K562 (cell line): Measurements from ENCODE around the gene TRIP10. TPM values are rescaled to one million over a fixed set of nuclear protein-coding genes. Genes with fewer than 3 reads are reported as not detected.

ENCODE experiments used
- CHD1 ChIP-seq: fragments of 200-600 bp; sonication (generic); IDR thresholded peaks from one replicate; pipeline ENCODE4 v1.6.1; 2012; ENCODE audit warnings: mild to moderate bottlenecking, moderate library complexity, low read length, inconsistent platforms
- CHD7 ChIP-seq: fragments of 200-600 bp; sonication (generic); IDR thresholded peaks from one replicate; pipeline ENCODE4 v1.6.1; 2012; ENCODE audit warnings: mild to moderate bottlenecking, low read depth, low read length, inconsistent platforms
- DMBX1 ChIP-seq: fragments of 250-450 bp; sonication (Bioruptor Pico); IDR thresholded peaks from 2 replicates; pipeline ENCODE4 v1.8.0; 2022; ENCODE audit warnings: inconsistent platforms, mild to moderate bottlenecking, moderate library complexity, borderline replicate concordance
- ESRRB ChIP-seq: fragments of 250-450 bp; sonication (Bioruptor Pico); IDR thresholded peaks from 2 replicates; pipeline ENCODE4 v1.5.0; 2020; ENCODE audit warnings: mild to moderate bottlenecking, moderate library complexity, borderline replicate concordance
- HDAC1 ChIP-seq, 2 experiments: fragments of 450-650 bp; IDR thresholded peaks; 2 replicates each; pipeline ENCODE4 v1.6.1; 2016 to 2017; ENCODE audit warnings: inconsistent platforms in 1 of 2, mild to moderate bottlenecking in 1 of 2, moderate library complexity in 1 of 2
- HSF4 ChIP-seq: fragments of 250-450 bp; sonication (Bioruptor Pico); IDR thresholded peaks from 2 replicates; pipeline ENCODE4 v2.1.2; 2022; ENCODE audit warnings: mild to moderate bottlenecking, moderate library complexity, borderline replicate concordance
- PHF21A ChIP-seq: fragments of 450-650 bp; IDR thresholded peaks from 2 replicates; pipeline ENCODE4 v1.6.1; 2017; ENCODE audit warnings: low read depth, borderline replicate concordance
- PRMT5 ChIP-seq: sonication (generic); formaldehyde crosslinking; IDR thresholded peaks from 2 replicates; pipeline ENCODE4 v1.5.0; 2020; ENCODE audit warnings: missing genetic modification reagents
- SREBF2 ChIP-seq: sonication (generic); formaldehyde crosslinking; IDR thresholded peaks from 2 replicates; pipeline ENCODE4 v1.4.0; 2020; ENCODE audit warnings: mild to moderate bottlenecking, missing genetic modification reagents
- ZKSCAN8 ChIP-seq: fragments of 200-800 bp; sonication (Bioruptor generic); IDR thresholded peaks from 2 replicates; pipeline ENCODE4 v1.6.1; 2016; ENCODE audit warnings: missing genetic modification characterization, missing compliant biosample characterization
- ZNF133 ChIP-seq: fragments of 250-450 bp; sonication (Bioruptor Pico); IDR thresholded peaks from 2 replicates; pipeline ENCODE4 v1.4.0; 2020; ENCODE audit warnings: mild to moderate bottlenecking
- ZNF780A ChIP-seq: fragments of 250-450 bp; sonication (Bioruptor Pico); IDR thresholded peaks from 2 replicates; pipeline ENCODE4 v1.5.0; 2021; ENCODE audit warnings: mild to moderate bottlenecking
- polyA plus RNA-seq, 8 experiments: library from polyadenylated mRNA; depleted of rRNA in 4 of 8; stranded (reverse) in 5 of 8; unstranded in 3 of 8; fragments of >200 nt; fragmentation: Nextera tagmentation in 2 of 8; fragmentation: Illumina TruSeq in 1 of 8; extraction: Ambion mirVana in 2 of 8; extraction: Trizol in 1 of 8; gene quantifications; 2 replicates each; pipeline versions ENCODE4 v1.2.1 to v1.2.3, GENCODE V29; 2011 to 2014; ENCODE audit warnings: inconsistent platforms in 1 of 8, missing spikeins in 1 of 8
- total RNA-seq, 7 experiments: library from RNA; depleted of rRNA in 6 of 7; stranded (reverse); fragments of >200 nt in 6 of 7; fragmentation: Illumina TruSeq in 2 of 7; extraction: Trizol in 2 of 7; gene quantifications; 2 replicates each; pipeline versions ENCODE4 v1.2.1 to v1.2.3, GENCODE V29; 2011 to 2021; ENCODE audit warnings: low replicate concordance in 1 of 7
- TF ChIP-seq, protein P1 (sequence below): fragments of 250-450 bp; sonication (Bioruptor Pico); IDR thresholded peaks from 2 replicates; pipeline ENCODE4 v1.8.0; 2021; ENCODE audit warnings: moderate library complexity, mild to moderate bottlenecking, inconsistent platforms
- TF ChIP-seq, protein P2 (sequence below): sonication (generic); formaldehyde crosslinking; IDR thresholded peaks from 2 replicates; pipeline ENCODE4 v1.8.1; 2023; ENCODE audit warnings: mild to moderate bottlenecking, missing genetic modification reagents

Gene TRIP10
- total and polyA plus RNA-seq, 9 of the 15 experiments (the other 6 are each of a cell fraction or from before 2014, with no cell fraction given) = 1.2 to 66.8 (median 36.1) TPM

- no peak for TF ChIP-seq ZNF133 (CRISPR knock-in tag)
- no peak for TF ChIP-seq ESRRB
- 0 out of 2 replicates have a peak, but pooled peaks have one; percentile 20 for TF ChIP-seq SREBF2 (CRISPR knock-in tag)
- no peak for TF ChIP-seq CHD7
- TF ChIP-seq PRMT5 = no peak
- no peak for TF ChIP-seq ZKSCAN8 (CRISPR knock-in tag)
- TF ChIP-seq HDAC1 (IDR thresholded peaks at IDR 0.05) = peak in 1 of 2 experiments; percentile 97; a peak in 2 of 4 replicates
- no peak for TF ChIP-seq ZNF780A
- no peak for TF ChIP-seq CHD1
- peak; percentile 80; the same call in 1 of the 2 replicates for TF ChIP-seq PHF21A
- TF ChIP-seq, protein P1, sequence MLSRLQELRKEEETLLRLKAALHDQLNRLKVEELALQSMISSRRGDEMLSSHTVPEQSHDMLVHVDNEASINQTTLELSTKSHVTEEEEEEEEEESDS = no peak
- TF ChIP-seq, protein P2, sequence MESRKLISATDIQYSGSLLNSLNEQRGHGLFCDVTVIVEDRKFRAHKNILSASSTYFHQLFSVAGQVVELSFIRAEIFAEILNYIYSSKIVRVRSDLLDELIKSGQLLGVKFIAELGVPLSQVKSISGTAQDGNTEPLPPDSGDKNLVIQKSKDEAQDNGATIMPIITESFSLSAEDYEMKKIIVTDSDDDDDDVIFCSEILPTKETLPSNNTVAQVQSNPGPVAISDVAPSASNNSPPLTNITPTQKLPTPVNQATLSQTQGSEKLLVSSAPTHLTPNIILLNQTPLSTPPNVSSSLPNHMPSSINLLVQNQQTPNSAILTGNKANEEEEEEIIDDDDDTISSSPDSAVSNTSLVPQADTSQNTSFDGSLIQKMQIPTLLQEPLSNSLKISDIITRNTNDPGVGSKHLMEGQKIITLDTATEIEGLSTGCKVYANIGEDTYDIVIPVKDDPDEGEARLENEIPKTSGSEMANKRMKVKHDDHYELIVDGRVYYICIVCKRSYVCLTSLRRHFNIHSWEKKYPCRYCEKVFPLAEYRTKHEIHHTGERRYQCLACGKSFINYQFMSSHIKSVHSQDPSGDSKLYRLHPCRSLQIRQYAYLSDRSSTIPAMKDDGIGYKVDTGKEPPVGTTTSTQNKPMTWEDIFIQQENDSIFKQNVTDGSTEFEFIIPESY (CRISPR knock-in tag) = peak; percentile 59; the same call in 1 of the 2 replicates
- peak; percentile 20; the same call in 1 of the 2 replicates for TF ChIP-seq DMBX1
- TF ChIP-seq HSF4 (CRISPR knock-in tag) = no peak
These were observed 13.9 kb downstream of the TRIP10 start (continued) for GRCh38 chr19:6753178-6754031.
